ENCODE measurements around the gene SARDH. TPM values are rescaled to one million over a fixed set of nuclear protein-coding genes. Genes with fewer than 3 reads are reported as not detected.

The SARDH gene
- total RNA-seq, 1 experiment from 2014 or later: 5.6 TPM

DNA sequence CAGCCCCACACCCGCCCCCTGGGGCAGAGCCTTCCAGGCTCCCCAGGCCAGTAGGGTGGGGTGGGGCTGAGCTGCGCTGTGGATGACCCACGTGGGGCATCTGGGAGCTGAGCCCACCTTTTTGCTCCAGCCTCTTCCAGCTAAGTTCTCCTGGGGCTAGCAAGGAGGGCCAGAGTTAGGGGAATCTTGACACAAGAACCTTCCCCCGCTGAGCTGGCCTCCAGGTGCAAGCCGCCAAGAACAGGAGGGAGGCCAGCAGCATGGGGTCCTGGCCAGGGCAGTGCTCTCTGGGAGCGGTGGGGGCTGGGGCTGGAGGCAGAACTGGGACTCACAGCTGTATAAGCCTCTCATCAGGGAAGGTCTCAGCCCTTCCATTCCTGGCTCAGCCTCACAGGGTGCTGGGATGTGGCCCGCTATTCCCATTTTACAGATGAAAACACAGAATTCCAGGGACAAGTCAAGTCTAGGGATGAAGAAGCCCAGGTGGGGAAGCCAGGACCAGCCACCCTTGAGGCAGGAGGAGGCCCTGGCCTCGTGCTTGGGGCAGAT lies 21.5 kb downstream of the SARDH start:
- intact Hi-C loops (cut with micrococcal nuclease): no loop called here
- no peak overlapping the region for H3K4me2 ChIP-seq (ENCODE audit: low read length)
- no peak overlapping the region; the same call in 1 of the 2 replicates for H3K27ac ChIP-seq (ENCODE audit: low read depth, low read length)
- DNase-seq (ENCODE audit: low read depth, low spot score): no peak
- no peaks in the 10 kb centered on the region for H3K27me3 ChIP-seq (ENCODE audit: insufficient read depth, low read length)
- H3K79me2 ChIP-seq (ENCODE audit: insufficient read depth, low read length): no peaks in the 10 kb centered on the region
- no peaks in the 10 kb centered on the region for H3K4me1 ChIP-seq (ENCODE audit: control insufficient read depth in 1 of 2, insufficient read depth in 2 of 2, low read length in 2 of 2)
- ChIA-PET RAD21 (ENCODE audit: low non-redundant PET in 1 of 2, low total read pairs in 2 of 2, uncharacterized antibody in 2 of 2, unreplicated experiment in 2 of 2) (no interaction called here), CTCF (no interaction called here), POLR2A (no interaction called here)
- TF ChIP-seq, protein P1, sequence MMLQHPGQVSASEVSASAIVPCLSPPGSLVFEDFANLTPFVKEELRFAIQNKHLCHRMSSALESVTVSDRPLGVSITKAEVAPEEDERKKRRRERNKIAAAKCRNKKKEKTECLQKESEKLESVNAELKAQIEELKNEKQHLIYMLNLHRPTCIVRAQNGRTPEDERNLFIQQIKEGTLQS (IDR thresholded peaks at IDR 0.05): no peak
- TF ChIP-seq POLR2A (IDR thresholded peaks at IDR 0.05; ENCODE audit: borderline replicate concordance, extremely low read depth, insufficient read depth, insufficient read length) (no peak), YY1 (IDR thresholded peaks at IDR 0.05; ENCODE audit: extremely low read depth, insufficient replicate concordance, low read depth, low read length) (no peak), FOSL1 (IDR thresholded peaks at IDR 0.05; ENCODE audit: low read depth) (no peak), ZFX (IDR thresholded peaks at IDR 0.05) (no peak), CBX3 (IDR thresholded peaks at IDR 0.05; ENCODE audit: low read depth) (no peak), POLR2AphosphoS5 (IDR thresholded peaks at IDR 0.05; ENCODE audit: low read depth, low read length) (no peak), ELF1 (IDR thresholded peaks at IDR 0.05; ENCODE audit: borderline replicate concordance, low read depth) (no peak), RAD21 (IDR thresholded peaks at IDR 0.05; ENCODE audit: low read depth) (no peak), SRF (IDR thresholded peaks at IDR 0.05; ENCODE audit: low read depth) (no peak), JUND (IDR thresholded peaks at IDR 0.05) (no peak), EGR1 (IDR thresholded peaks at IDR 0.05; ENCODE audit: low read depth) (no peak), ZNF274 (IDR thresholded peaks at IDR 0.05; ENCODE audit: low read depth, low read length) (no peak), SIN3A (IDR thresholded peaks at IDR 0.05; ENCODE audit: low read depth) (no peak), SP1 (IDR thresholded peaks at IDR 0.05; ENCODE audit: low read depth) (no peak)
- TF ChIP-seq, protein P2, sequence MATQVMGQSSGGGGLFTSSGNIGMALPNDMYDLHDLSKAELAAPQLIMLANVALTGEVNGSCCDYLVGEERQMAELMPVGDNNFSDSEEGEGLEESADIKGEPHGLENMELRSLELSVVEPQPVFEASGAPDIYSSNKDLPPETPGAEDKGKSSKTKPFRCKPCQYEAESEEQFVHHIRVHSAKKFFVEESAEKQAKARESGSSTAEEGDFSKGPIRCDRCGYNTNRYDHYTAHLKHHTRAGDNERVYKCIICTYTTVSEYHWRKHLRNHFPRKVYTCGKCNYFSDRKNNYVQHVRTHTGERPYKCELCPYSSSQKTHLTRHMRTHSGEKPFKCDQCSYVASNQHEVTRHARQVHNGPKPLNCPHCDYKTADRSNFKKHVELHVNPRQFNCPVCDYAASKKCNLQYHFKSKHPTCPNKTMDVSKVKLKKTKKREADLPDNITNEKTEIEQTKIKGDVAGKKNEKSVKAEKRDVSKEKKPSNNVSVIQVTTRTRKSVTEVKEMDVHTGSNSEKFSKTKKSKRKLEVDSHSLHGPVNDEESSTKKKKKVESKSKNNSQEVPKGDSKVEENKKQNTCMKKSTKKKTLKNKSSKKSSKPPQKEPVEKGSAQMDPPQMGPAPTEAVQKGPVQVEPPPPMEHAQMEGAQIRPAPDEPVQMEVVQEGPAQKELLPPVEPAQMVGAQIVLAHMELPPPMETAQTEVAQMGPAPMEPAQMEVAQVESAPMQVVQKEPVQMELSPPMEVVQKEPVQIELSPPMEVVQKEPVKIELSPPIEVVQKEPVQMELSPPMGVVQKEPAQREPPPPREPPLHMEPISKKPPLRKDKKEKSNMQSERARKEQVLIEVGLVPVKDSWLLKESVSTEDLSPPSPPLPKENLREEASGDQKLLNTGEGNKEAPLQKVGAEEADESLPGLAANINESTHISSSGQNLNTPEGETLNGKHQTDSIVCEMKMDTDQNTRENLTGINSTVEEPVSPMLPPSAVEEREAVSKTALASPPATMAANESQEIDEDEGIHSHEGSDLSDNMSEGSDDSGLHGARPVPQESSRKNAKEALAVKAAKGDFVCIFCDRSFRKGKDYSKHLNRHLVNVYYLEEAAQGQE (IDR thresholded peaks at IDR 0.05; ENCODE audit: low read depth): no peak
- TF ChIP-seq, protein P3, sequence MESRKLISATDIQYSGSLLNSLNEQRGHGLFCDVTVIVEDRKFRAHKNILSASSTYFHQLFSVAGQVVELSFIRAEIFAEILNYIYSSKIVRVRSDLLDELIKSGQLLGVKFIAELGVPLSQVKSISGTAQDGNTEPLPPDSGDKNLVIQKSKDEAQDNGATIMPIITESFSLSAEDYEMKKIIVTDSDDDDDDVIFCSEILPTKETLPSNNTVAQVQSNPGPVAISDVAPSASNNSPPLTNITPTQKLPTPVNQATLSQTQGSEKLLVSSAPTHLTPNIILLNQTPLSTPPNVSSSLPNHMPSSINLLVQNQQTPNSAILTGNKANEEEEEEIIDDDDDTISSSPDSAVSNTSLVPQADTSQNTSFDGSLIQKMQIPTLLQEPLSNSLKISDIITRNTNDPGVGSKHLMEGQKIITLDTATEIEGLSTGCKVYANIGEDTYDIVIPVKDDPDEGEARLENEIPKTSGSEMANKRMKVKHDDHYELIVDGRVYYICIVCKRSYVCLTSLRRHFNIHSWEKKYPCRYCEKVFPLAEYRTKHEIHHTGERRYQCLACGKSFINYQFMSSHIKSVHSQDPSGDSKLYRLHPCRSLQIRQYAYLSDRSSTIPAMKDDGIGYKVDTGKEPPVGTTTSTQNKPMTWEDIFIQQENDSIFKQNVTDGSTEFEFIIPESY (IDR thresholded peaks at IDR 0.05; ENCODE audit: extremely low read depth, insufficient replicate concordance, low read length): no peak
- TF ChIP-seq, protein P4, sequence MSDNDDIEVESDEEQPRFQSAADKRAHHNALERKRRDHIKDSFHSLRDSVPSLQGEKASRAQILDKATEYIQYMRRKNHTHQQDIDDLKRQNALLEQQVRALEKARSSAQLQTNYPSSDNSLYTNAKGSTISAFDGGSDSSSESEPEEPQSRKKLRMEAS (IDR thresholded peaks at IDR 0.05): no peak
- TF ChIP-seq, protein P5, sequence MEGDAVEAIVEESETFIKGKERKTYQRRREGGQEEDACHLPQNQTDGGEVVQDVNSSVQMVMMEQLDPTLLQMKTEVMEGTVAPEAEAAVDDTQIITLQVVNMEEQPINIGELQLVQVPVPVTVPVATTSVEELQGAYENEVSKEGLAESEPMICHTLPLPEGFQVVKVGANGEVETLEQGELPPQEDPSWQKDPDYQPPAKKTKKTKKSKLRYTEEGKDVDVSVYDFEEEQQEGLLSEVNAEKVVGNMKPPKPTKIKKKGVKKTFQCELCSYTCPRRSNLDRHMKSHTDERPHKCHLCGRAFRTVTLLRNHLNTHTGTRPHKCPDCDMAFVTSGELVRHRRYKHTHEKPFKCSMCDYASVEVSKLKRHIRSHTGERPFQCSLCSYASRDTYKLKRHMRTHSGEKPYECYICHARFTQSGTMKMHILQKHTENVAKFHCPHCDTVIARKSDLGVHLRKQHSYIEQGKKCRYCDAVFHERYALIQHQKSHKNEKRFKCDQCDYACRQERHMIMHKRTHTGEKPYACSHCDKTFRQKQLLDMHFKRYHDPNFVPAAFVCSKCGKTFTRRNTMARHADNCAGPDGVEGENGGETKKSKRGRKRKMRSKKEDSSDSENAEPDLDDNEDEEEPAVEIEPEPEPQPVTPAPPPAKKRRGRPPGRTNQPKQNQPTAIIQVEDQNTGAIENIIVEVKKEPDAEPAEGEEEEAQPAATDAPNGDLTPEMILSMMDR (IDR thresholded peaks at IDR 0.05 in 2 of 3, conservative IDR thresholded peaks at IDR 0.05 in 1 of 3; ENCODE audit: borderline replicate concordance in 1 of 3, insufficient read depth in 1 of 3, low read depth in 2 of 3, low read length in 2 of 3): no peak
- H3K4me3 ChIP-seq (replicated peaks in 1 of 2; ENCODE audit: low read depth in 1 of 2, low read length in 2 of 2): no peak overlapping the region
- H3K9ac ChIP-seq (ENCODE audit: low read length): no peak overlapping the region
- no peaks in the 10 kb centered on the region for H3K36me3 ChIP-seq (ENCODE audit: control insufficient read depth in 1 of 2, insufficient read depth in 2 of 2, low read length in 2 of 2)
- no peaks in the 10 kb centered on the region for H3K9me3 ChIP-seq (ENCODE audit: control insufficient read depth in 1 of 2, insufficient read depth in 1 of 2, low read depth in 1 of 2, low read length in 2 of 2)
- ATAC-seq: no peak
- no peak overlapping the region for H2AFZ ChIP-seq (ENCODE audit: low read depth, low read length, poor library complexity, severe bottlenecking)
- no TSS peak for BruUV-seq (replicated peaks)
- H4K20me1 ChIP-seq (ENCODE audit: insufficient read depth): no peaks in the 10 kb centered on the region
- H3K9me2 ChIP-seq (ENCODE audit: insufficient read depth): no peaks in the 10 kb centered on the region

Data from HCT116 (cell line).